WTC11 (cell line): ENCODE measurements around the gene TATDN2. TPM values are rescaled to one million over a fixed set of nuclear protein-coding genes. Genes with fewer than 3 reads are reported as not detected.

Experiments
- ATAC-seq: fragments of 200-7000 bp; cut with Tn5 transposase; 2 replicates; pipeline ENCODE4 v1.10.0; 2021; ENCODE audit warnings: mild to moderate bottlenecking, moderate library complexity
- CTCF ChIA-PET: fragments of 300-600 bp; sonication (Branson Sonifier 250); formaldehyde crosslinking; loops from one replicate; lab custom pipeline; 2021; ENCODE audit warnings: antibody characterized with exemption; lab: Charles Lee
- POLR2A ChIA-PET: fragments of 350-600 bp; sonication (Branson Sonifier 250); formaldehyde crosslinking; loops from one replicate; lab custom pipeline; 2021; ENCODE audit warnings: antibody characterized with exemption; lab: Charles Lee
- DNase-seq: peaks from one replicate; pipeline ENCODE4 v3.0.0; 2021; ENCODE audit warnings: low spot score
- H3K27ac Mint-ChIP-seq: 2 replicates; pipeline ENCODE4 v1.8.0; 2021; ENCODE audit warnings: mixed read lengths
- H3K27me3 Mint-ChIP-seq: 2 replicates; pipeline ENCODE4 v1.8.0; 2021; ENCODE audit warnings: low read depth, mild to moderate bottlenecking, moderate library complexity, mixed read lengths
- H3K36me3 Mint-ChIP-seq: 2 replicates; pipeline ENCODE4 v1.8.0; 2021; ENCODE audit warnings: mixed read lengths
- H3K4me1 Mint-ChIP-seq: 2 replicates; pipeline ENCODE4 v1.8.0; 2022; ENCODE audit warnings: mixed read lengths
- H3K4me3 Mint-ChIP-seq: 2 replicates; pipeline ENCODE4 v1.8.0; 2021; ENCODE audit warnings: mild to moderate bottlenecking, moderate library complexity, mixed read lengths
- H3K9me3 Mint-ChIP-seq: 2 replicates; pipeline ENCODE4 v1.8.0; 2021; ENCODE audit warnings: mixed read lengths
- ARID4B ChIP-seq: sonication (generic); formaldehyde crosslinking; IDR thresholded peaks from 2 replicates; pipeline ENCODE4 v1.8.0; 2023; ENCODE audit warnings: missing genetic modification reagents, mild to moderate bottlenecking, borderline replicate concordance
- ATF1 ChIP-seq: sonication (generic); formaldehyde crosslinking; IDR thresholded peaks from 2 replicates; pipeline ENCODE4 v1.8.1; 2023; ENCODE audit warnings: mild to moderate bottlenecking, moderate library complexity, missing genetic modification reagents
- CREB1 ChIP-seq: sonication (generic); formaldehyde crosslinking; IDR thresholded peaks from 2 replicates; pipeline ENCODE4 v1.8.0; 2023; ENCODE audit warnings: mild to moderate bottlenecking, missing genetic modification reagents
- CTCF ChIP-seq: fragments of 200-600 bp; IDR thresholded peaks from 2 replicates; pipeline ENCODE4 v1.8.0; 2022; ENCODE audit warnings: antibody characterized with exemption
- FOXP4 ChIP-seq: sonication (generic); formaldehyde crosslinking; IDR thresholded peaks from 2 replicates; pipeline ENCODE4 v1.8.0; 2022; ENCODE audit warnings: mild to moderate bottlenecking, missing genetic modification reagents
- GABPB1 ChIP-seq: sonication (generic); formaldehyde crosslinking; IDR thresholded peaks from 2 replicates; pipeline ENCODE4 v1.8.1; 2023; ENCODE audit warnings: mild to moderate bottlenecking, missing genetic modification reagents
- GRHL2 ChIP-seq: fragments of 250-450 bp; sonication (Bioruptor Pico); IDR thresholded peaks from 2 replicates; pipeline ENCODE4 v1.8.0; 2022; ENCODE audit warnings: mild to moderate bottlenecking, moderate library complexity; ENCODE audit not compliant: insufficient replicate concordance, severe bottlenecking
- KAT7 ChIP-seq: sonication (generic); formaldehyde crosslinking; IDR thresholded peaks from 2 replicates; pipeline ENCODE4 v1.8.1; 2023; ENCODE audit warnings: missing genetic modification reagents, mild to moderate bottlenecking, borderline replicate concordance
- NFYB ChIP-seq: sonication (generic); formaldehyde crosslinking; conservative IDR thresholded peaks from 2 replicates; pipeline ENCODE4 v1.8.0; 2022; ENCODE audit warnings: low read depth, missing genetic modification reagents
- NR3C1 ChIP-seq: sonication (generic); formaldehyde crosslinking; conservative IDR thresholded peaks from 2 replicates; pipeline ENCODE4 v1.8.1; 2023; ENCODE audit warnings: low read depth, mild to moderate bottlenecking, missing genetic modification reagents
- SMAD3 ChIP-seq: sonication (generic); formaldehyde crosslinking; IDR thresholded peaks from 2 replicates; pipeline ENCODE4 v1.8.0; 2022; ENCODE audit warnings: missing genetic modification reagents, mild to moderate bottlenecking, borderline replicate concordance
- SMAD4 ChIP-seq: sonication (generic); formaldehyde crosslinking; IDR thresholded peaks from 2 replicates; pipeline ENCODE4 v1.8.0; 2022; ENCODE audit warnings: mild to moderate bottlenecking, missing genetic modification reagents
- TP53 ChIP-seq: sonication (generic); formaldehyde crosslinking; IDR thresholded peaks from 2 replicates; pipeline ENCODE4 v1.8.1; 2023; ENCODE audit warnings: mild to moderate bottlenecking, missing genetic modification reagents
- ZBTB21 ChIP-seq: sonication (generic); formaldehyde crosslinking; IDR thresholded peaks from 2 replicates; pipeline ENCODE4 v1.8.1; 2023; ENCODE audit warnings: mild to moderate bottlenecking, missing genetic modification reagents, borderline replicate concordance
- ZMAT4 ChIP-seq: fragments of 250-450 bp; sonication (Bioruptor Pico); IDR thresholded peaks from 2 replicates; pipeline ENCODE4 v1.9.0; 2021; ENCODE audit warnings: mild to moderate bottlenecking
- ZNF317 ChIP-seq: sonication (generic); formaldehyde crosslinking; IDR thresholded peaks from 2 replicates; pipeline ENCODE4 v1.8.1; 2023; ENCODE audit warnings: low read depth, mild to moderate bottlenecking, moderate library complexity, missing genetic modification reagents, borderline replicate concordance
- ZNF512 ChIP-seq: sonication (generic); formaldehyde crosslinking; IDR thresholded peaks from 2 replicates; pipeline ENCODE4 v1.8.1; 2022; ENCODE audit warnings: missing genetic modification reagents, borderline replicate concordance
- total RNA-seq: library from RNA; stranded (reverse); gene quantifications from 3 replicates; pipeline ENCODE4 v1.2.3, GENCODE V29; 2021

Gene TATDN2
- total RNA-seq, 1 experiment from 2014 or later = 31.7 TPM

- TF ChIP-seq CTCF (no peak), TP53 (CRISPR knock-in tag) (no peak)
These were observed 907 bp downstream of the TATDN2 start (continued) for GRCh38 chr3:10248984-10249748.

- ChIA-PET CTCF (interaction anchor here (2.6 kb wide), 1 partner anchor 14 kb away, joined by 18 read pairs; no protein-coding TSS in a partner anchor), POLR2A (no interaction called here)
- peaks cover 48% of the 10 kb centered on the region for H3K36me3 Mint-ChIP-seq
- TF ChIP-seq ARID4B (CRISPR knock-in tag) (no peak), NR3C1 (CRISPR knock-in tag) (no peak), SMAD4 (CRISPR knock-in tag) (no peak), FOXP4 (CRISPR knock-in tag) (no peak), SMAD3 (CRISPR knock-in tag) (no peak), ZMAT4 (no peak), NFYB (CRISPR knock-in tag) (no peak), ATF1 (CRISPR knock-in tag) (no peak), ZBTB21 (no peak), GABPB1 (CRISPR knock-in tag) (no peak), KAT7 (CRISPR knock-in tag) (no peak), GRHL2 (CRISPR knock-in tag) (no peak), ZNF512 (no peak), CREB1 (CRISPR knock-in tag) (no peak), ZNF317 (CRISPR knock-in tag) (no peak)
- H3K27me3 Mint-ChIP-seq = peaks cover 24% of the 10 kb centered on the region
- peaks cover 25% of the 10 kb centered on the region for H3K4me1 Mint-ChIP-seq
- H3K4me3 Mint-ChIP-seq = peak overlapping the region; percentile 92
- DNase-seq (no peak), ATAC-seq (no peak)
- H3K27ac Mint-ChIP-seq = peak overlapping the region; percentile 11; the same call in 1 of the 2 replicates
- peaks cover 20% of the 10 kb centered on the region for H3K9me3 Mint-ChIP-seq
These were observed 1.6 kb downstream of the TATDN2 start for GRCh38 chr3:10249833-10250232.
